GM13976 (cell line): ENCODE results near the gene CFAP69.
"Not testable (repeated sequence)": the region's sequence is repeated elsewhere in the genome, so short reads cannot be mapped to it uniquely, and the experiment has no call there.

ENCODE experiments used
- DNase-seq: peaks from one replicate; pipeline ENCODE4 v3.0.0; 2012; ENCODE audit warnings: low spot score
- CTCF ChIP-seq: IDR thresholded peaks from 2 replicates; pipeline ENCODE4 v1.5.1; 2012; ENCODE audit warnings: borderline replicate concordance, mild to moderate bottlenecking; ENCODE audit not compliant: insufficient read depth; ENCODE audit errors: extremely low read depth, missing control alignments, control extremely low read depth
- in situ Hi-C: fragments of 300-500 bp; cut with MboI; formaldehyde crosslinking; loops from one replicate; pipeline ENCODE4 v1.12.0; 2022; ENCODE audit warnings: low sequenced_read_pairs, mixed read lengths, inconsistent platforms; ENCODE audit not compliant: unreplicated experiment

The CFAP69 gene

GRCh38 chr7:90346336-90347125, 101.6 kb downstream of the CFAP69 start, which contains the start of gene GTPBP10:
Gene GTPBP10 (plus strand): TSS chr7:90346716. CDS start chr7:90346742, 26 bp downstream.
- DNase-seq, result peak; percentile 92
- in situ Hi-C loops, result no loop called here
- peak; percentile 76 for TF ChIP-seq CTCF

GRCh38 chr7:90347759-90348158, 102.8 kb downstream of the CFAP69 start:
- no peak for TF ChIP-seq CTCF
- in situ Hi-C loops, result no loop called here
- no peak for DNase-seq

GRCh38 chr7:90349305-90349704, 104.3 kb downstream of the CFAP69 start:
- DNase-seq, result no peak
- no peak for TF ChIP-seq CTCF
- in situ Hi-C loops, result no loop called here

GRCh38 chr7:90350032-90350431, 105.1 kb downstream of the CFAP69 start:
- in situ Hi-C loops, DNase-seq: not testable (repeated sequence)

- no peak for TF ChIP-seq CTCF
- in situ Hi-C loops, result no loop called here
- DNase-seq, result no peak
Measured at GRCh38 chr7:90351987-90352386, 107.0 kb downstream of the CFAP69 start.
